K562 (cell line): ENCODE results near the gene RBSN. TPM values are rescaled to one million over a fixed set of nuclear protein-coding genes. Genes with fewer than 3 reads are reported as not detected.
A peak's percentile ranks its signal among the peaks of the same experiment; 100 is the strongest.

ENCODE experiments used
- ATAC-seq: fragments of 200-7000 bp; cut with Tn5 transposase; 3 replicates; pipeline ENCODE4 v1.9.1; 2020; ENCODE audit warnings: moderate library complexity
- BruUV-seq: library from RNA; stranded (reverse); fragments of 400-500 nt; replicated peaks from 2 replicates; lab custom pipeline; 2021; lab: Mats Ljungman, UMichigan
- CTCF ChIA-PET: fragments of 300-600 bp; formaldehyde crosslinking; extraction: SDS; loops from one replicate; lab custom pipeline; 2021; ENCODE audit warnings: low intra/inter-chr PET ratio; lab: Yijun Ruan, JAX
- POLR2A ChIA-PET: fragments of 300-600, 350-650 bp; sonication (Branson Sonifier 250); formaldehyde crosslinking; extraction: SDS; loops from one replicate; lab custom pipeline; 2021; ENCODE audit warnings: antibody characterized with exemption, inconsistent platforms; lab: Yijun Ruan, JAX
- DNase-seq, 4 experiments: peaks; one replicate each; pipeline versions ENCODE4 v3.0.0 to v3.0.0-alpha.2; 2011 to 2018; ENCODE audit warnings: low spot score in 3 of 4, mixed read lengths in 3 of 4; ENCODE audit errors: extremely low read depth in 1 of 4
- FAIRE-seq: peaks from 2 replicates; lab custom pipeline; 2011; peaks lifted over from hg19 to GRCh38; lab: Jason Lieb, UNC
- H2AFZ ChIP-seq: 2 replicates; pipeline ENCODE4 v1.6.0; 2011; ENCODE audit warnings: low read depth, low read length, control low read depth, inconsistent platforms
- H3K27ac ChIP-seq: fragments of 200-600 bp; 3 replicates; pipeline ENCODE4 v1.8.0; 2011; ENCODE audit warnings: low read depth, mild to moderate bottlenecking, control low read depth, inconsistent platforms, low read length, moderate library complexity, mixed read lengths; ENCODE audit errors: extremely low read depth
- H3K27me3 ChIP-seq, 2 experiments: fragments of 300-600 bp in 1 of 2; 2 replicates in 1 of 2; 3 replicates in 1 of 2; pipeline versions ENCODE4 v1.6.0 to v1.8.0; 2011; ENCODE audit warnings: inconsistent platforms in 2 of 2, low read length in 2 of 2, mild to moderate bottlenecking in 1 of 2, mixed read lengths in 1 of 2, moderate library complexity in 1 of 2; ENCODE audit not compliant: control insufficient read depth in 2 of 2, insufficient read depth in 2 of 2
- H3K36me3 ChIP-seq: fragments of 300-600 bp; 3 replicates; pipeline ENCODE4 v1.8.0; 2011; ENCODE audit warnings: mild to moderate bottlenecking, low read length, inconsistent platforms; ENCODE audit not compliant: control insufficient read depth, insufficient read depth
- H3K4me1 ChIP-seq, 2 experiments: fragments of 200-600 bp in 1 of 2; replicated peaks in 1 of 2; 2 replicates in 1 of 2; 3 replicates in 1 of 2; pipeline versions ENCODE4 v1.5.1 to v1.8.0; 2011; ENCODE audit warnings: inconsistent platforms in 2 of 2, low read length in 2 of 2, mild to moderate bottlenecking in 1 of 2, mixed read lengths in 1 of 2, moderate library complexity in 1 of 2; ENCODE audit not compliant: control insufficient read depth in 2 of 2, insufficient read depth in 2 of 2
- H3K4me2 ChIP-seq: 2 replicates; pipeline ENCODE4 v1.6.1; 2011; ENCODE audit warnings: low read length, control low read depth, inconsistent platforms, mixed read lengths; ENCODE audit not compliant: insufficient read depth
- H3K4me3 ChIP-seq: fragments of 200-600 bp; sonication (generic), shearing (Covaris generic); 2 replicates; pipeline ENCODE4 v1.5.1; 2016; ENCODE audit warnings: control low read depth, inconsistent platforms
- H3K79me2 ChIP-seq: fragments of 200-600 bp; 3 replicates; pipeline ENCODE4 v1.8.0; 2011; ENCODE audit warnings: low read length, inconsistent platforms; ENCODE audit not compliant: control insufficient read depth, insufficient read depth
- H3K9ac ChIP-seq, 2 experiments: 2 replicates each; pipeline versions ENCODE4 v1.6.0 to v1.6.1; 2011; ENCODE audit warnings: low read depth in 2 of 2, low read length in 2 of 2, control low read depth in 1 of 2, inconsistent platforms in 1 of 2, mild to moderate bottlenecking in 1 of 2, mixed read lengths in 1 of 2; ENCODE audit not compliant: insufficient read depth in 1 of 2
- H3K9me1 ChIP-seq: one replicate; pipeline ENCODE4 v1.6.0; 2011; ENCODE audit warnings: inconsistent platforms, mild to moderate bottlenecking, low read length, moderate library complexity; ENCODE audit not compliant: control insufficient read depth, insufficient read depth
- H3K9me3 ChIP-seq: replicated peaks from 2 replicates; pipeline ENCODE4 v1.5.1; 2011; ENCODE audit warnings: low read depth, low read length, inconsistent platforms; ENCODE audit not compliant: control insufficient read depth, insufficient read depth
- H4K20me1 ChIP-seq: replicated peaks from 2 replicates; pipeline ENCODE4 v1.6.1; 2011; ENCODE audit warnings: low read length, inconsistent platforms, mixed read lengths; ENCODE audit not compliant: control insufficient read depth, insufficient read depth
- BCOR ChIP-seq: fragments of 450-650 bp; IDR thresholded peaks from 2 replicates; pipeline ENCODE4 v1.6.1; 2016
- CBX1 ChIP-seq: sonication (generic); IDR thresholded peaks from 2 replicates; pipeline ENCODE4 v1.6.1; 2016; ENCODE audit warnings: antibody characterized with exemption, low read depth, mild to moderate bottlenecking
- CBX2 ChIP-seq: fragments of 200-600 bp; sonication (generic); IDR thresholded peaks from one replicate; pipeline ENCODE4 v1.6.1; 2012; ENCODE audit warnings: mild to moderate bottlenecking, low read length, inconsistent platforms; ENCODE audit not compliant: insufficient read depth, poor library complexity, severe bottlenecking
- E2F6 ChIP-seq, 2 experiments: IDR thresholded peaks; 2 replicates each; pipeline ENCODE4 v1.6.1; 2011; ENCODE audit warnings: borderline replicate concordance in 1 of 2, control low read depth in 1 of 2, low read depth in 1 of 2, low read length in 1 of 2, mild to moderate bottlenecking in 1 of 2, mixed read lengths in 1 of 2, moderate library complexity in 1 of 2; ENCODE audit not compliant: insufficient read depth in 1 of 2, insufficient read length in 1 of 2, poor library complexity in 1 of 2, severe bottlenecking in 1 of 2; ENCODE audit errors: extremely low read depth in 1 of 2
- E4F1 ChIP-seq: fragments of 250-450 bp; sonication (Bioruptor Pico); IDR thresholded peaks from 2 replicates; pipeline ENCODE4 v1.5.0; 2021; ENCODE audit warnings: mild to moderate bottlenecking, borderline replicate concordance
- HMGN3 ChIP-seq: IDR thresholded peaks from 2 replicates; pipeline ENCODE4 v1.6.1; 2011; ENCODE audit warnings: borderline replicate concordance, low read depth, mild to moderate bottlenecking, mixed read lengths, low read length; ENCODE audit not compliant: insufficient read length; ENCODE audit errors: extremely low read depth
- KDM1A ChIP-seq, 2 experiments: fragments of 450-650 bp; IDR thresholded peaks; 2 replicates each; pipeline ENCODE4 v1.6.1; 2016; ENCODE audit warnings: mild to moderate bottlenecking in 2 of 2
- RBM25 ChIP-seq: fragments of 200-400 bp; formaldehyde crosslinking; IDR thresholded peaks from 2 replicates; pipeline ENCODE4 v1.6.1; 2018; ENCODE audit warnings: low read length, low read depth, moderate library complexity; ENCODE audit not compliant: severe bottlenecking
- SUPT5H ChIP-seq: fragments of 450-650 bp; IDR thresholded peaks from 2 replicates; pipeline ENCODE4 v1.6.1; 2016
- WHSC1 ChIP-seq: IDR thresholded peaks from one replicate; pipeline ENCODE4 v1.6.1; 2012; ENCODE audit warnings: low read length, control low read depth, inconsistent platforms
- ZFP36 ChIP-seq: fragments of 150-350 bp; IDR thresholded peaks from 2 replicates; pipeline ENCODE4 v1.6.1; 2018; ENCODE audit warnings: low read length, low read depth; ENCODE audit not compliant: partially characterized antibody
- ZNF77 ChIP-seq: fragments of 250-450 bp; sonication (Bioruptor Pico); IDR thresholded peaks from 2 replicates; pipeline ENCODE4 v1.5.0; 2020
- WGBS: fragments of 100-300 bp; shearing (Covaris generic); methylation state at CpG from one replicate; pipeline ENCODE4 v1.1.6; 2016; ENCODE audit warnings: low coverage, mixed read lengths; ENCODE audit not compliant: insufficient coverage; ENCODE audit errors: missing lambda C conversion rate; 5-methylcytosine and 5-hydroxymethylcytosine counted together
- in situ Hi-C: fragments of 300-500 bp; cut with MboI; formaldehyde crosslinking; loops from 4 replicates; pipeline ENCODE4 v1.15.0; 2018; ENCODE audit warnings: inconsistent platforms, mixed read lengths
- intact Hi-C: fragments of 100-400 bp; cut with micrococcal nuclease; formaldehyde crosslinking; loops from 2 replicates; pipeline ENCODE4 v1.14.2; 2022
- polyA plus RNA-seq, 8 experiments: library from polyadenylated mRNA; depleted of rRNA in 4 of 8; stranded (reverse) in 5 of 8; unstranded in 3 of 8; fragments of >200 nt; fragmentation: Nextera tagmentation in 2 of 8; fragmentation: Illumina TruSeq in 1 of 8; extraction: Ambion mirVana in 2 of 8; extraction: Trizol in 1 of 8; gene quantifications; 2 replicates each; pipeline versions ENCODE4 v1.2.1 to v1.2.3, GENCODE V29; 2011 to 2014; ENCODE audit warnings: inconsistent platforms in 1 of 8, missing spikeins in 1 of 8
- total RNA-seq, 7 experiments: library from RNA; depleted of rRNA in 6 of 7; stranded (reverse); fragments of >200 nt in 6 of 7; fragmentation: Illumina TruSeq in 2 of 7; extraction: Trizol in 2 of 7; gene quantifications; 2 replicates each; pipeline versions ENCODE4 v1.2.1 to v1.2.3, GENCODE V29; 2011 to 2021; ENCODE audit warnings: low replicate concordance in 1 of 7

Gene RBSN
- total and polyA plus RNA-seq, 9 of the 15 experiments (the other 6 are each of a cell fraction or from before 2014, with no cell fraction given), result 2.9 to 19.6 (median 15.0) TPM

GRCh38 chr3:15038306-15038705, 60.6 kb downstream of the RBSN start (continued):
- TF ChIP-seq HMGN3 (no peak), CBX1 (no peak)

- no peak for FAIRE-seq
- intact Hi-C loops, result no loop called here
Observed at GRCh38 chr3:15033103-15033502, 65.8 kb downstream of the RBSN start.

More at GRCh38 chr3:15033103-15033502, 65.8 kb downstream of the RBSN start:
- H3K4me2 ChIP-seq, result no peak overlapping the region
- no TSS peak for BruUV-seq
- no peak overlapping the region for H3K27ac ChIP-seq
- H3K9ac ChIP-seq, result no peak overlapping the region
- ChIA-PET CTCF (interaction anchor here (0.5 kb wide), 1 partner anchor 22 kb away, joined by 3 read pairs; no protein-coding TSS in a partner anchor), POLR2A (no interaction called here)
- no peaks in the 10 kb centered on the region for H3K79me2 ChIP-seq
- no peak for ATAC-seq
- H3K27me3 ChIP-seq, result no peaks in the 10 kb centered on the region
- H3K9me1 ChIP-seq, result no peaks in the 10 kb centered on the region
- H3K4me1 ChIP-seq, result no peaks in the 10 kb centered on the region
- peak; percentile 20; the same call in 1 of the 2 replicates for TF ChIP-seq SUPT5H
- TF ChIP-seq RBM25, result peak; percentile 54
- TF ChIP-seq E2F6 (IDR thresholded peaks at IDR 0.05; ENCODE audit: borderline replicate concordance in 1 of 2, extremely low read depth in 1 of 2, insufficient read depth in 1 of 2, insufficient read length in 1 of 2, low read depth in 1 of 2, low read length in 1 of 2, poor library complexity in 1 of 2, severe bottlenecking in 1 of 2), result no peak
- no peak for TF ChIP-seq CBX2
- TF ChIP-seq BCOR, result 0 out of 2 replicates have a peak, but pooled peaks have one; percentile 9
- TF ChIP-seq ZNF77, result no peak
- no peak for TF ChIP-seq WHSC1
- peak; percentile 61 for TF ChIP-seq ZFP36
- TF ChIP-seq E4F1, result no peak
- no peak for TF ChIP-seq KDM1A (IDR thresholded peaks at IDR 0.05)
- no peaks in the 10 kb centered on the region for H3K9me3 ChIP-seq
- 91% methylated on average over 3 of the region's 3 CpGs for WGBS
- in situ Hi-C loops, result no loop called here
- H2AFZ ChIP-seq, result no peak overlapping the region
- H3K36me3 ChIP-seq, result peaks cover 81% of the 10 kb centered on the region
- DNase-seq, result no peak
- no peak overlapping the region for H3K4me3 ChIP-seq
- H4K20me1 ChIP-seq, result no peaks in the 10 kb centered on the region
